Measurements from ENCODE around the gene SLIRP.

DNA sequence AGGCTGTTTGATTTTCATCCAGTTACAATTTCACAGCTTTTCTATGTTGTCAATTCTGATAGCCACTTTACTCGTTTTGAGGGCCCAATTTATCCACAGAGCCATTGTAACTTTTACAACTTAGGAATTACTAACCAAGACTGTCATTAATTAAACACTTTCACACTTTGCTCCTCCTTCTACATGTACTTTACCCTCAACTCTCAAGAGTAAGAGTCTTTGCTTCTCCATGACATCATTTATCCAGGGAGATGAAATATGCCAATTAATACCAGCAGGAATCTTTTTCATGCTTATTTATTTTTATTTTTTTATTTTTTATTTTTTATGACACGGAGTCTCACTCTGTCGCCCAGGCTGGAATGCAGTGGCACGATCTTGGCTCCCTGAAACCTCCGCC, 13.5 kb downstream of the SLIRP start:
- no peak for TF ChIP-seq CTCF (IDR thresholded peaks at IDR 0.05)
- no peak for TF ChIP-seq POLR2AphosphoS5 (IDR thresholded peaks at IDR 0.05; ENCODE audit: low read depth, low read length)
- TF ChIP-seq SIN3A (IDR thresholded peaks at IDR 0.05; ENCODE audit: borderline replicate concordance, insufficient read depth, low read depth, low read length), result no peak
- TF ChIP-seq, protein P1, sequence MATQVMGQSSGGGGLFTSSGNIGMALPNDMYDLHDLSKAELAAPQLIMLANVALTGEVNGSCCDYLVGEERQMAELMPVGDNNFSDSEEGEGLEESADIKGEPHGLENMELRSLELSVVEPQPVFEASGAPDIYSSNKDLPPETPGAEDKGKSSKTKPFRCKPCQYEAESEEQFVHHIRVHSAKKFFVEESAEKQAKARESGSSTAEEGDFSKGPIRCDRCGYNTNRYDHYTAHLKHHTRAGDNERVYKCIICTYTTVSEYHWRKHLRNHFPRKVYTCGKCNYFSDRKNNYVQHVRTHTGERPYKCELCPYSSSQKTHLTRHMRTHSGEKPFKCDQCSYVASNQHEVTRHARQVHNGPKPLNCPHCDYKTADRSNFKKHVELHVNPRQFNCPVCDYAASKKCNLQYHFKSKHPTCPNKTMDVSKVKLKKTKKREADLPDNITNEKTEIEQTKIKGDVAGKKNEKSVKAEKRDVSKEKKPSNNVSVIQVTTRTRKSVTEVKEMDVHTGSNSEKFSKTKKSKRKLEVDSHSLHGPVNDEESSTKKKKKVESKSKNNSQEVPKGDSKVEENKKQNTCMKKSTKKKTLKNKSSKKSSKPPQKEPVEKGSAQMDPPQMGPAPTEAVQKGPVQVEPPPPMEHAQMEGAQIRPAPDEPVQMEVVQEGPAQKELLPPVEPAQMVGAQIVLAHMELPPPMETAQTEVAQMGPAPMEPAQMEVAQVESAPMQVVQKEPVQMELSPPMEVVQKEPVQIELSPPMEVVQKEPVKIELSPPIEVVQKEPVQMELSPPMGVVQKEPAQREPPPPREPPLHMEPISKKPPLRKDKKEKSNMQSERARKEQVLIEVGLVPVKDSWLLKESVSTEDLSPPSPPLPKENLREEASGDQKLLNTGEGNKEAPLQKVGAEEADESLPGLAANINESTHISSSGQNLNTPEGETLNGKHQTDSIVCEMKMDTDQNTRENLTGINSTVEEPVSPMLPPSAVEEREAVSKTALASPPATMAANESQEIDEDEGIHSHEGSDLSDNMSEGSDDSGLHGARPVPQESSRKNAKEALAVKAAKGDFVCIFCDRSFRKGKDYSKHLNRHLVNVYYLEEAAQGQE (IDR thresholded peaks at IDR 0.05; ENCODE audit: insufficient read depth in 1 of 2, low read depth in 2 of 2, low read length in 1 of 2), result no peak
- TF ChIP-seq TCF7L2 (IDR thresholded peaks at IDR 0.05; ENCODE audit: low read depth, low read length), result no peak

All from Panc1 (cell line).